Left kidney (tissue), 2 donors: ENCODE measurements around the gene INSIG2. TPM values are rescaled to one million over a fixed set of nuclear protein-coding genes. Genes with fewer than 3 reads are reported as not detected.

ENCODE experiments used
- DNase-seq: peaks from one replicate; pipeline ENCODE4 v3.0.0-alpha.2; 2013
- polyA plus RNA-seq: library from polyadenylated mRNA; unstranded; fragments of 120-200 nt; gene quantifications from one replicate; pipeline ENCODE4 v1.2.1, GENCODE V29; 2013; ENCODE audit not compliant: insufficient read length

INSIG2 gene
- polyA plus RNA-seq, 1 donor = 38.7 TPM

DNA sequence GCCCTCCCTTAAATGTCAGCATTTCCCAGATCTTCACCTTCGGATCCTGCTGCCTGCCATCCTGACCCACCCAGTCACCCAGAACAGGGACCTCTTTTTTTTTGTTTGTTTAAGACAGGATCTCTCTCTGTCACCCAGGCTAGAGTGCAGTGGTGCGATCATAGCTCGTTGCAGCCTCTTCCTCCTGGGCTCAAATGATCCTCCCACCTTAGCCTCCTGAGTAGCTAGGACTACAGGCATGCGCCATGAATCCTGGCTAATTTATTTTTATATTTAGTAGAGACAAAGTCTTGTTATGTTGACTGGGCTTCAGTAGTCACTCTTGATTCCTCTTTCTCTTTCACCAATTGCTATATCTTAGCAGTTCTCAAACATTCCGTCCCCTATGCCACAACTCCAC, 39.0 kb downstream of the INSIG2 start:
- DNase-seq = no peak

DNA sequence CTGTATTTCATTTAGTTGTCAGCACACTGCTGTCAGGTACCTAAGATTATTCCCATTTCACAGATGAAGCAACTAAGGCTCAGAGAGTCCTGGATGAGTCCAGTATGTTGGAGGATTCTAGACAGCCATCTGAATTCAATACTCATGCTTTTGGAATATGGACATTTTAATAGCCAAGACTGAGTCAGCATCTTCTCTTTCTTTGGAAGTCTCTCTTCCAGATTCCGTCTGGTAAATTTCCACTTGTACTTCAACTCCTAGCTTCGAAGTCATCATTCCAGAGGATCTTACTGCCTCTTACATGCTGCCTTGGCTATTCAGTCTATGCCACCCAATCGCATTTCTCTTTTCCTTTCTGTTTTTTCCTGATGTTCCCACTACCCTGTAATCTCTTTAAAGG, 40.6 kb downstream of the INSIG2 start:
- no peak for DNase-seq

DNA sequence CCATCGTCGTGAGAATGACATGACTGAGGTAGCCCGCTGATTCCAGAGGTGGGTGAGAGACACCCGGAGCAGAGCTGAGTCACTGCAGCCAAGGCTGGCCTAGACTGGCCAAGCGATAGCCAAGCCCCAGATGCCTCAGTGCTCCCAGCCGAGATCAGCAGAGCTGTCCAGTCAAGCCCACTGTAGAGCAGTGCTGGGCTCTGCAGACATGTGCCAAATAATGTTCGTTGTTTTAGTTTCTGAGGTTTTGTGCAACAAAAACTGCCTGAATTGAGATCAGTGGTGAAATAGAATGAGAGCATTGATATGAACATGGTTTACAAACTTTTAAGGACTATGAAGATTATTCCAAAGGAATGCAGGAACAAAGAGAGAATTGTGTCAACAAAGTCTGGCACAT, 42.1 kb downstream of the INSIG2 start:
- no peak for DNase-seq

DNA sequence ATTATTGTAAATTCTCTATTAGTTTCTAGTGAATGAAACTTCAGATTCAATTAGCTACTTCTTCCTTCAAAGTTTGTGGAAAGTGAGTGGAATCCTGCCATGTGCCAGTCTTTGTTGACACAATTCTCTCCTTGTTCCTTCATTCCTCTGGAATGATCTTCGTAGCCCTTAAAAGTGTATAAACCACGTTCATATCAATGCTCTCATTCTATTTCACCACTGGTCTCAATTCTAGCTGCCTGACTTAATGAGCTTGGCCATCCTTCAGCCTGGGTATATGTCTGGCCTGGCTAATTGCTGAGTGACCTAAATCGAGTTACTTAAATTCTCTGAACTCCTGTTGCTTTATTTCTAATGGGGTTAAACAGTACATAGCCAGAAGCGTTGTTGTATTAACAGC, 43.5 kb downstream of the INSIG2 start:
- DNase-seq = no peak

DNA sequence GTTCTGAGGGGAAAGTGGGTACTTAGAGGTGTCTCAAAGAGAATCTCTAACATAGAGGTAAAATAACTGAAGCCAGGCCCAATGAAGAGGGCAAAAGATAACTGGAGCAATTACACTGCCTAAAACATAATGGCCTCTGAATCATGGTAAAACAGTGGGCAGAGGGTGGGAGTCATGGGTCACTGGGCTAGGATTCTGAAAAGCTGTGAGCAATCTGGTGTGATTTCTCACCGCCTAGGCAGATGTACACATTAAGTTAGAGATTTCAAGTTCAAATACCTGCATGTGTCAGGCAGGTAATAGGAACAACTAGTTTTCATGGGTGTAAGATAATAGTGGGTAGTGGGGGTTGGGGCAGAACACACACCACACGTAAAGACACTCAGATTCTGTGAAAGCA, 45.6 kb downstream of the INSIG2 start:
- no peak for DNase-seq

DNA sequence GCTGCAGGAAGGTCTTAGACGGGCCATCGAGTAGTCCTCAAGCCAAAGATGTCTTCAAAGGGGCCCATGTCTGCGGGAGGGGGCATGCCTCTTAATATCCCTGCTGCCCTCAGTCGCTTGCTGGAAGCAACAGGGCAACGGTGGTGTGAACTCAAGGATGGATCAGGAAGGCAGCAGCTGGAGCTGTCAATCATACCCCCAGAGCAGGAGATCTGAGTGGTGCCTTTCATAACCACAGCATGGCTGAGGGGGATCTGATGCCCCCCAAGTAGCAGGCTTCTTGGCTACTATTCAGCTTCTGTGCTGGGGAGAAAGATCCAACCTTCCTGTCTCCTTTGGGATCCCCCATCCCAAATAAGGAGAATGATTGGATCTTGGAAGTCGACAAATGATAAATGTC, 46.4 kb downstream of the INSIG2 start:
- no peak for DNase-seq

DNA sequence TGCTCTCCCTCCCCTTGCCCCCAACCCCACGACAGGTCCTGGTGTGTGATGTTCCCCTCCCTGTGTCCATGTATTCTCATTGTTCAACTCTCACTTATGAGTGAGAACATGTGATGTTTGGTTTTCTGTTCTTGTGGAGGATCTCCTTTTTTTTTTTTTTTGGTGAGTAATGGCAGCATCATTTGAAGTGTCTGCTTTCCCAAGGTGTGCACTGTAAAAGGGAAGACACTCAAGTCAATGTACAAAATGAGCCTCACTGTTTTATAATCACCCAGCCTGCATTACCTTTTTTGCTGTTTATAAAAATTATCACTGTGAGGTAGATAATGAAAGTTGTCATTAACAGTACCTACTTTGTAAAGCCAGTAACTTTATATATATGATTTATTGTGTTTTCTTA, 56.9 kb downstream of the INSIG2 start:
- DNase-seq = no peak

DNA sequence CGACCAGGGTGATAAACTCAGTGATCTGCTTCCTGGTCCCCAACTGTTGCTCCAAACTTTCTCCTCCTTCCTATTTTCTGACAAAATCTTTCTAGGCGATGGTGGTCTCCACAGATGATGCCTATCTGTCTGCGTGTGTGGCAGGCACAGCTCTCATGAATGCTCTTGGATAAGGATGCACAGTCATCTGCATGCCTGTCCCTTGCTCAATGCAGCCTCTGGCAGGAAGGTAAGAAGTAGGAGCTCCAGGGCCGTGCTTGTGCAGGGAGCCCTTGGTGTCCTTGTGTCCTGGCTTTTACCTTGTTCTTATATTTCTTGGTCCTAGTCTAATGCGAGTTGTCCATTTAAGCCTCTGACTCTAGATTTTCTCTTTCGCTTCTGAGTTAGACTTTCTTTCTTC, 57.5 kb downstream of the INSIG2 start:
- no peak for DNase-seq

DNA sequence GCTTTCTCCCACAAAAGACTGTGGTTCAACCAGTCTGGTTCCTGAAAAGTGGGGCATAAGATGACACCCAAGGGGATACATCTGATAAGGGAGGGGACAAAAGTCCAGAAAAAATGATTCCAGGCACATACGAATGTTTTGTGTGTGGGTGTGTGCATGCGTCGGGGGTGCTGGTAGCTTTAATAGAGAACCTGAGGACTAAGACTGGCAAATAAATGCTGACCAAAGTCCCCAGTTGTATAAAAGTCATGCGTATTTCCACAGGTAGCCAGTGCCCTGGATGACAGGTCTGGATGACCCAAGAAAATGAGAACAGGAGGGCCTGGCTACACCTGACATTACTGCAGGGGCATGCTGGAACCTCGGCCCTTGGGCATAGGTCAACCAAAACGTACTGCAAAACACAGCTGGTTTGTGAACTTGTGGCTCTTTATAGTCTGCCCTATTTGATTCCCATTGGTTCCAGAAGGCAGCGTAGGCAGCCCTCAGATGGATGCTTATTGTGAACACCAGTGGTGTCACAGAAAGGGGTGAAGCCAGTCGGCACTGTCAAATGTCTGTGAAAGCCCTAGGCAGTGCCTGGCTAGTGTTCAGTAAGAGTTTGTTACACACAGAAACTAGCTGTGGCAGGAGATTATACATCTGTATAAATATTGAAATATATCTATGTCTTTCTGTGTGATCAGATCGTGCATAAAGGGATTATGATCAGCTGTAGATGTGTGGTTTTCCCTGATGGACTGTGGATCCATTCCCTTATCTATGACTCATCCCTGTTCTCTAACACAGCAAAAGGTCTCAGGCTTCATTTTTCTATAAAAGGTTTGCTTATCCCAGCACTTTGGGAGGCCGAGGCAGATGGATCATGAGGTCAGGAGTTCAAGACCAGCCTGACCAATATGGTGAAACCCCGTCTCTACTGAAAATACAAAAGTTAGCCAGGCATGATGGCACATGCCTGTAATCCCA, 58.3 kb downstream of the INSIG2 start:
- no peak for DNase-seq

DNA sequence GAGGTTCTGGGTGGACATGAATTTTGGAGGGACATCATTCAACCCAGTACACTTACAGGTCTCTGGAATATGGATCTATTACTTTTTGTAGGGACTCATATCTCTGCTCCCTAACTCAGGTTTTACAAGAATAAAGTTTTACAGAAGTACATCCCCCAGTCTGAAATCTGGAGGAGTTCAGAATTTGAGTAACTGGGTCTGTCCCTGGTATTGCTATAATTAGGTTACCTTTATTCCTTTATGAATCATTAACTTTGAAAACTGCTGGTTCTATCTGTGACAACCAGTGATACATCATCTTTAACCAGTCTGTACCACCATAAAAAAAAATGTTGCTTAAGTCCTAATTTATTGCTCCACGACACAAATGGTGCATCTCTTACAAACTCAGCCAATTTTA, 59.9 kb downstream of the INSIG2 start:
- no peak for DNase-seq

DNA sequence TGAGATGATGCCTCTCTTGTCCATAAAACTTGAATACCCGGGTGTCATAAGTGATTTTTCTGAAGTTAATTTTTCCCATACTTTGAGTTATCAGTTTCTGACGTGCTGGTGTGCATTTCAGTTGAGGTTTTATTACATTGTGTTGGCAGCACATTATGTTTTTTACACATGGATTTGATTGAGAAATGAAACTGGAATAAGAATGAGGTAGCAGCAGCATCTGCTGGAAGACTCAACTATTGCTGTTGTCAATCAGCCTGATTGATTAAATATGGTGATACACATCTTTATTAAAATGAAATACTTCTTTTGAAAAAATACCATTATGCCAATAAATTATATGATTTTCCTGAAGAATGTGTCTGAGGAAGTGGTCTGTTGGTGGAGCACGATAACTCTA, 60.5 kb downstream of the INSIG2 start:
- DNase-seq = no peak

DNA sequence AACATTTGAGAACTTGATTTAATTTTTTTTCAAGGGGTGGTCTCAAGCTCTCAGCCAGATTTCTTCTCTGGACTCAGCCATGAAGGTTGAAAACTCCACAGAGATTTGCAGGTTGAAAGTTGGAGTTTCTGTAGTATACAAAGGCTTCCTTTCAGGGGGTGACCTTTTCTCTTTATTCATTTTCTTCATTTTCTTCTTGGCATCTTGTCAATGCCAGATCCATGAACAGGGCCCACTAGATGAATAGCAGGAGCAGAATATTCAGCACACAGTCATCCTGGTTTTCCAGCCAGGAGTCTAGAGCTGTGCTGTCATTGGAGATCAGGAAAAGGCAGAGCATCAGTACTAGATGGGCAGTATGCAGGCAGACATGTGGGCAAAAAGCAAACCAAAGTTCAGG, 62.0 kb downstream of the INSIG2 start:
- DNase-seq = no peak

DNA sequence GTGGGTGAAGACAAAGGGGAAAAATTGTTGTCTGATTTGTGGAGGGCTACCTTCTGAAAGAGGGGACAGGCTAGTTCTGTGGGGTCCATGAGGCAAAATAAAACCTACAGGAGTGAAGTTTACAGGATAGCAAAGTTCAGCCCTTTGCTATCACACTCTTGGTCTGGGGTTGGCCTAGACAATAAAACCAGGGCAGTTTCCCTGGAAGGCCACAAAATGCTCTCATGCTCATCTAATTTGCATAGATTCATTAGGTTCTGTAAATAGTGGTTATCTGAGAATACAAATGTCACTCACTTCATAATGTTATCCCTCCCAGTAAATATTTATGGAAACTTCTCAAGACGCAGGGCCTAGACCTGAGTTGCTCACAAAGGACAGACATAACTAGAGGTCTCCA, 63.6 kb downstream of the INSIG2 start:
- no peak for DNase-seq

DNA sequence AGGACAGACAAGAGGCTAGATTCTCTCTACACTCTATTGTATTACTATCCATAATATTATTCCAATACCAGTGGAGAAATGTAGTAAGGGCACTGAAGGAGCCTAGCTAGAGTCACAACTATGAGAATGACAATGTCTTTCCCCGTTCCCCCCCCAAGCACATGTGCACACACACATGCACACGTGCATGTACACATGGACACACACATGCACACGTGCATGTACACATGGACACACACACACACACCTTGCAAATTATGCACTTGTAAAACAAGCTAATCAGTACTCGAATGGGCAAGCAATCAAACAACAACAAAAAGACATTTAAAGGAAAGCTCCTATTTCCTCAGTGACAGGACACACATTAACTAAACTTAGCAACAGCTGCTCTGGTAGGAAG, 65.2 kb downstream of the INSIG2 start:
- DNase-seq = no peak

DNA sequence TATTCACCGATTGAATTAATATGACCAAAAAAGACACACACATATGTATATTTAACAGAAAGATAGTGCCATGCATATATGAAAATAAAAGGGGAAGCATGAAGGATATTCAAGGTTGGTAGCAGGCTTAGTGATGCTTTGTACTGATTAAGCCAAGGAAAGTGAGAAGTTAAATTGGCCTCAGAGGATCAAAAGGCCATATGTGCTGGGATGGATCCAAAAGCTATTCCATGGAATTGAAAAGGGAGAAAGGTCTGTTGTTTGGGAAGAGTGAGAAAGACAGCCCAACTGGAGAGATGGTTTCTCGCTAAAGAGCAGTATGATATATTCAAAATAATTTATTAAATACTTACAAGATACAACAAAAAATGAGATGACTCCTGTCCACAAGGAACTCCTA, 65.9 kb downstream of the INSIG2 start:
- DNase-seq = no peak

Other genes with a start within 250 kb of the INSIG2 start
- gene CCDC93, start 74.4 kb upstream of the INSIG2 start, polyA plus RNA-seq = 58.9 TPM